ENCODE data around the gene CDH12. TPM values are rescaled to one million over a fixed set of nuclear protein-coding genes. Genes with fewer than 3 reads are reported as not detected.
"Not testable (repeated sequence)": the region's sequence is repeated elsewhere in the genome, so short reads cannot be mapped to it uniquely, and the experiment has no call there.

The CDH12 gene
- total RNA-seq, 1 donor from 2014 or later, result not detected

DNA sequence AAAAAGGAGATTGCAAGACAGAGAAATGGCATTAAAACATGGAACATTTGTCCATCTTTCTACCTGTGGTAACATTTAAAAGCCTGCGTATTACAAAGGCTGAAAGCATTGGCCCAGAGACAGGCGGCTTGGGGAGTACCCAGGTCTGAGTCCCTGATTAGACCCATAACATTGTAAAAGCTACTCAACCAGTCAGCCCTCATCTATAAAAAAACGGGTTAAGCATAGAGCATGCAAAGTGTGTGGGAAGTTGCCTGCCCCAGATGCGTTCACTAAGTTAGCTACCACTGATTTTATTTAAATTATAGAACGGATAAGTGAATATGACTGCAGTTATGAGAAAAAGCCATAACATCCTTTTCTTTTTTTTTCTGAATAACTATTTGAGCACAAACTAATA, 276.1 kb downstream of the CDH12 start:
- intact Hi-C loops (cut with micrococcal nuclease), result no loop called here

DNA sequence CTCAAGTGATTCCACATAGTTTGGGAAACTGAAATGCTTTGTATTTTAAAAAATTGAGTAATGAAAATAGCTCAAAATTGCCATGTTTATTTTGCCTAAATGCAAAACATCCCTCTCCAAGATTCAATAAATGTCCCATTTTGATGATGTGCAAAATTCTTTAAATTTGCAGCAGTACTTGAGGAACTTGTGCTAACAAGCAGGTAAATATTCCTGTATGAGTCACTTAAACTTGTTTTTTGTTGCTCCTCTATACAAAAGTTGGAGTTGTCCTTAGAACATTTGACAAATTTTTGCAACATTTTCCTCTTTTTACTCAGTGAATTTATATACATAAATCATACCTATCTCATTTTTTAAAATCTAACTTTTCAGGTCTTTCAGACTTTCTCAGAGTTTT, 280.2 kb downstream of the CDH12 start:
- intact Hi-C loops (cut with micrococcal nuclease), result no loop called here

DNA sequence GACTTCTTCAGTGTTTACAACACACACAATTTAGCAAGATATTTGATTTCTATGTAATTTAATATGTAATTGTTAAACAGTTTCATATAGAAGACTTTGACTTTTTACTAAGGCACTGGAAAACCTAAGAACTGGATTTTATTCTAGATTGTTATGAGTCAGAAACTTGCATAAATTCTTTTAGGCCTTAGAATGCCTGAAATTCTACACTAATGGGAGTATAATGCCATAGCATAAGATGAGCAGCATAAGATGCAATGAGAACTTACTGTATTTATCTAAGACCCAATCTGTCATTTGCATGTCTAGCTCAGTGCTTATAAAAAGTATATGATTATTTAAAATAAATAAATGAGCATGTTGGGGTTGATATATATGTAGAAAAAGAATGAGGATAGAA, 285.2 kb downstream of the CDH12 start:
- intact Hi-C loops (cut with micrococcal nuclease), result no loop called here

DNA sequence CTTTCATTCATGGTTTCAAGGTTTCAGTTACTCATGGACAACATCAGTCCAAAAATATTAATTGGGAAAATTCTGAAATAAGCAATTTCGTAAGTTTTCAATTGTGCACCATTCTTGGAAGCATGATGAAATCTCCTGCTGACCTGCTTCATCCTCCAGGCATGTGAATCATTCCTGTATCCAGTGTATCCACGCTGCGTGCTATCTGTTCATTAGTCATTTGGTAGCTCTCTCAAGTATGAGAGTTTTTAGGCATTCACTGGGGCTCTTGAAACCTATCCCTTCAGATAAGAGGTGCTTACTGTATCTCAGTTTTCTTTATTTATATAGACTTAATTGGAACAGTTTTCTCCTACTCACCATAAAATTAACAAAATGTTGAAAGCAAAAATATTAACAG, 293.0 kb downstream of the CDH12 start:
- intact Hi-C loops (cut with micrococcal nuclease), result no loop called here

DNA sequence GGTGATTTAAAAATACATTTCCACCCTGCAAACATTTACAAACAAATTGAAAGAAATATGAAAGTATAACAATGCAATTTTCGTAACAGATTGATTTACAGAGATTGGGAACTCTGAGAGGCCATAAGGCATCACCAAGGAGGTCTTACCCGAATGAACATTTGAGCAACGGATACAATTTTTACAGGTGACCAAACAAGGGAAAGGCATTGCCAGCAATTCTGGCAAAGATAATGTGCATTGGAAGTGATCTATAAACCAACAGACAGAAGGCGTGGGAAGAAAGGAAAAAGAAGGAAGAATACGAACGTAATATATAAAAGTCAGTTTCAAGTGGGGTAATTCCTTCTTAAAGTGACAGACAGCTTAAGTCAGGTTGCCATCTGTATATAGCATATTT, 295.9 kb downstream of the CDH12 start:
- intact Hi-C loops (cut with micrococcal nuclease), result no loop called here

DNA sequence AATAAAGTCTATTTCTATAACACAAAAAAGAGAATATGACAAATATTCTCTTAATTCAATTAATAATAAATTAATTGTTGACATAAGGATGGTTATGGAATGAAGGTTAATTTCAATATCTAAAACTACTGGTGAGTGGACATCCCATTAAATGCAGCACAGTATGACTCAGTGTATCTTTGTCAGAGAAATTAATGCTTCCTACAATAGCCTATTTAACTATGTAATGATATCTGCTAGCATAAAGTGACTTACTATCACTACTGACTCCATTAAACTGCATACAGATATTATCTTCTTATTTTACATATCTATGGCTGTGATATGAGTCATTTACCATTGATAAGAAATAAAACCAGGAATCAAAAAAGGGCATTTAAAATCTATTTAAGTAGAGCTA, 298.7 kb downstream of the CDH12 start:
- intact Hi-C loops (cut with micrococcal nuclease), result no loop called here

DNA sequence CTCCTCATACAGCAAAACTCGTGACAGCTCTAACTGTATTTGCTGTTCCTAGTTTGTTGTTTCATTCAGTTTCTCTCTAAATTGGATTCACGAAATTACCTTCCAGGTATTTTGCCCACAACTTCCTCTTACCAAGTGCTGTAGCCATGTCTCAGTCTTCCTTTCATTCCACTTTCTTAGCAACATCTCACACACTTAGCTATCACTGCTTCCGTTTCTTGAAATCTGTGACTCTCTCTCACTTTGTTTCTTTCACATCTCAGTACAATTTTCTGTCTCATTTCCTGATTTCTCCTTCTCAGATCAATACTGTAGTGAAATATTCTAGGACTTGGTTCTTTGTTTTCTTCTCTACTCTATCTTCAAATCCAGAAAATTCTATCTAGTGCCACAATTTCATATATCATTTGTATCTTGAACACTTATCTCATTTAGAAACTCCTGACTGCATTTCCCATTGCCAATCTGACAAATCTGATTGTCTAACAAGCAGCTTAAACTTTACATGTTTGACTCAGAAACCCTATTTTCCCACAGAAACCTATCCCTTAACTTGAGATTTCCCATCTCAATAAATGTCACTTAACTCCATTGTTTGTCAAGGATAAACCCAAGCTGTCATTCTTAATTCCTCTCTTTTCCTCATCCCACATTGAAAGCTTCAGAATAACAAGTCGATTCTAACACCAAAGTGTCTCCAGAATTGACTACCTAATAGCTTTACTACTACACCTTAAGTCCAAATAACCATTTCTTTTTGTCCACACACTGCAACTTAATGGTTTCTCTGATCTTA, 303.1 kb downstream of the CDH12 start:
- intact Hi-C loops (cut with micrococcal nuclease), result no loop called here

DNA sequence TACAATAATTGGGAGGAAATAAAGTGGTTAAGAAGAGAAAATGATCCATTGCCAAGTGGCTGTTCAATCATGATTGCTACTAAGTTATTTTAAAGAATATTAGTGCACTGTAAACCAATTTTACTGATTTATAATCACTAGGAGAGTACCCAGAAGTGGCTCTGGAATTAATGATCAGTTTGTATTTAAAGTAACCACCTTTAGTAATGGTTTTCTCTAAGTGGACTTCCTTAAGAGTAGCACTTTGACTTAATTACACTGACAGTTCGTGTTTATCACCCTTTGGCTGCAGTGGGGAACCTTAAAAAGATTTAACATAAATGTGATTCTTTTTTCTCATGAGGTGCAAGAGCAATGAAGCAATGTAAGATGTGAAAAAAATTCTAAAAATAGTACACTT, 310.8 kb downstream of the CDH12 start:
- intact Hi-C loops (cut with micrococcal nuclease), result no loop called here

DNA sequence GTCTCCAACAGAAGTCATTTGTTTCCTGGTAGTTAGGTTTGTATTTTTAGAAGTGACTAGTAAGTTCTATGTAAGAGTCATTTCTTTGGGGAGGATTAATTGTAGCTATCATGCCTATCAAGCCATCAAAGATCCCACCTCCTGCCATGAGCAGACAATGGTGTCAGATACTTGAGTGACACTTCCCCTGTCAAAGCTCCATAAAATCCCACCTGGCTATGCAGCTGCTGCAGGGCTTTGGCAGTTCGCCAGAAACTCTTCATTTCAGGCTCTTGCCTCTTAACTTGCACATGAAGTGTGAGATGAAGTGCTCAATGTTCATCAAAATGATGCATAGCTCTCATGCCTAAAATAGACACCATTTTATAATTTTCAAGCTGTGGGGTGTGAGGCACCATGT, 312.1 kb downstream of the CDH12 start:
- intact Hi-C loops (cut with micrococcal nuclease), result no loop called here

DNA sequence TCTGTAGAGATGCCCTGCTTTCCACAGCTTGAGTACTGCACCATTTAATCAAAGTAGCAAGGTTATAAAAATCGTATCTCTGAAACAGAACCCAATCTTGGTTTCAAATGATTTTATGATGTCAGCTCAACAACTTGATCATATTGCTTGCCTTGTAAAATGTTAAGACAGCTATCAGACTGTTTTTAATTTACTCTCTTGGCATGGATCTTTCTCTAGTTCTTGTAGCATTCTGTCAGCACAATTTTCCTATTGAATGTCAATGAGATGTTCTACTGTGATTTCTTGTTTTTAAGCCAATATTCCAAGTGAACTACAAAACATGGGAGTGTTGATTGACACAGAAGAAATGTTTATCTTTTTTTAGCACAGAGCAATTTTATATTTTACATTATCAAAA, 313.4 kb downstream of the CDH12 start:
- intact Hi-C loops (cut with micrococcal nuclease), result no loop called here

DNA sequence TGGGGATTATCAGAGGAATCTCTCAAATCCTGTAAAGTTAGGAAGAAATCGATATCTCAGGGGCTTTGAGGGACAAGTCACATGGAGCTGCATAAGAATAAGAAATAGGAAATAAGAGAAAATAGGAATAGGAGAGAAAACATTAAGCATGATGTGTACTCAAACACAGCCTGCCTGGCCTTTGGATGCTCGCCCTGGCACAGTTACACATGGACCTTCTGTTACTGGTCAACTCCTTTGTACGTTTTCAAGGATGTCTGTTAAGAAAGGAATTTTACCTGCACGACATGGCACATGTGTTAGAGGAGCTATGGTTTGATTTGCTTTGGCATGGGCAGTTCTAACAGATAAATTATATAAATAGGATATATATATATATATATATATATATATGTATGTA, 321.2 kb downstream of the CDH12 start:
- intact Hi-C loops (cut with micrococcal nuclease), result no loop called here

DNA sequence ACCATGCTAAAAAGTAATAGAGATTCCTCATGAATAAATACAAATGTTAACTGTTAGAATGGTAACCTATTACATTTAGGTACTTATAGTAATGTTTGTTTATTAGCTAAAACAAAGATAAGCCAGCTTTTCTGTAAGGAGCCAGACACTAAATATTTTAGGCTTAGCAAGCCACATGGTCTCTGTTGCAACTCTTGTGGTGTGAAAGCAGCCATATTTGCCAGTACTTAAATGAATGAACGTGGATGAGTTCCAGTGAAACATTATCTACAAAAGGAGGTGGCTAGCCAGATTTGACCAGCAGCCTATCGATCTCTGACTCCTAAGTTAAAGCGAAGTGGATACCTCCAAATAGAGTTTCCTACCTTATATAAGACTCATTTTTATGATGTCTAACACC, 331.6 kb downstream of the CDH12 start:
- intact Hi-C loops (cut with micrococcal nuclease), result no loop called here

DNA sequence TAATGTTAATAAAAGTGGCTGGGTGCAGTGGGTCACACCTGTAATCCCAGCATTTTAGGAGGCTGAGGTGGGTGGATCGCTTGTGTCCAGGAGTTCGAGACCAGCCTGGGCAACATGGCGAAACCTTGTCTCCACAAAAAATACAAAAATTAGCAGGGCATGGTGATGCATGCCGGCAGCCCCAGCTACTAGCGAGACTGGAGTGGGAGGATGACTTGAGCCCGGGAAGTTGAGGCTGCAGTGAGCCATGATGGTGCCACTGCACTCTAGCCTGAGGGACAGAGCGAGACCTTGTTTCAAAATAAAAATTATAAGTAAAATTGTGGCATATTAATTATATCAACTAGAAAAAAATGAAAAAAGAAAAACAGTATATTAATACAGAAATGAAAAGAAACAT, 336.6 kb downstream of the CDH12 start:
- intact Hi-C loops (cut with micrococcal nuclease), result not testable (repeated sequence)

DNA sequence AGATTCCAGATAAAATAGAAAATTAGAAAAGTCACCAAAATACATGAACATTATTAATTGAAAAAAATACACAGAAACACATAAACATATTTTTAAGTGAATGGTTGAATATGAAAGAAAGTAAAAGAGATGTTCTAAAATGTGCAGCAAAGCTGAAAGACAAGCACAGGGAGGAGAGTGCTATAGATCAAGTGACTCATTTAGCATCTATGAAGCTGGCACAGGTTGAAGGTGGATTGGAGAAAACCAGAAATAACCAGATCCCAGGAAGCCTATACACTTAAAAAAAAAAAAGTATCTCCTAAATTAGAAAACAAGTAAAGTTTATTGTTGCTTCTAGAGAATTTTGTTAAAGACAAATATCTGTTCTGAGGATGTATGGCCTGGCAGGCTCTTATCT, 338.9 kb downstream of the CDH12 start:
- intact Hi-C loops (cut with micrococcal nuclease), result no loop called here

DNA sequence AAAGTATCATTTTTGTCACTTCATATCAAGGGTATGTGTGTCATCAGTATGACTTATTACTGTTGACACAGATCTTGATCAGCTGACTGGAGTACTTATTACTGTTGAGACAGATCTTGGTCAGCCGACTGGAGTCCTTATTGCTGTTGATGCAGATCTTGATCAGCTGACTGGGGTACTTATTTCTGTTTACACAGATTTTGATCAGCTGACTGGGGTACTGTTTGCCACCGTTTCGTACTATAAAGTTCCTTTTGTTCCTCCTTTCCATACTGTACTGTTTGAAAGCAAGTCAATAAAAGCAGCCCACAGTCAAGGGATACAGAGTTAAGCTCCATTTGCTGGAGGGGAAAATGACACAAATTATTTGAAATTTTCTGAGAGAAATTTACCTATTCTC, 347.3 kb downstream of the CDH12 start:
- intact Hi-C loops (cut with micrococcal nuclease), result no loop called here

DNA sequence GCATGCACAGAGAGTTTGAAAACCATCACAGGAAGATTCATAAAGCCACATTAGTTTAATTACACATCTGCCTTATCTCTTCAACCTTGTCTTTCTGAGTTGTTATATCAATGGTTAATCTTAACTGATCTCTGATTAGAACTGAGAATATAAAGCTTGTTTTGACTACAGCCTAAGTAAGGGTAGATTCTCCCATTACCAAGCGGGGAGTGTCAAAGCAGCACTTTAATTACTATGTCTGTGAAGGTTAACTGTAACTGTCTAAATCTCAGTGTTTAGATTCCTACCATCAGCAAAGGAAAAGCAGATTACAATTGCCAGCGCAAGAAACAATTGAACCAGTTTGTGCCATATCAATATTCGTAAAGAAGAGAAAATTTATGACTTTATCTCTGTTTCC, 348.7 kb downstream of the CDH12 start:
- intact Hi-C loops (cut with micrococcal nuclease), result no loop called here

DNA sequence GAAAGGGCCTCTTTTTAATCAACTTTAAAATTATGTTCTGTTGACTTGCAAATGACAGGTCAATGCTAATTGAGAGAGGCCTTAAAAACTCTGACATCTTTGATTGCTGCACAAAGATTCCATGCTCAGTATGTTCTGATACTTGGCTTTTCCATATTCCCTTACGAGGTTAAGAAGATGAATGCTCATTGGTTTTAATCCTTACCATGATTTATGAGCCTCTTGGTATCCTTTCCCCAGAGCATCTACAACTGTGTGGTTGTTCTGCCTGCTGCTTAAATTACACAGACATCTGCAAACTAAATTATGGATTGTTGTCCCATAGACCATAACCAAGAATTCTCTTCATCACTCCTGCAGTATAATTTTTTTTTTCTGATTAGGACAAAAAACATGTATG, 352.6 kb downstream of the CDH12 start:
- intact Hi-C loops (cut with micrococcal nuclease), result no loop called here

DNA sequence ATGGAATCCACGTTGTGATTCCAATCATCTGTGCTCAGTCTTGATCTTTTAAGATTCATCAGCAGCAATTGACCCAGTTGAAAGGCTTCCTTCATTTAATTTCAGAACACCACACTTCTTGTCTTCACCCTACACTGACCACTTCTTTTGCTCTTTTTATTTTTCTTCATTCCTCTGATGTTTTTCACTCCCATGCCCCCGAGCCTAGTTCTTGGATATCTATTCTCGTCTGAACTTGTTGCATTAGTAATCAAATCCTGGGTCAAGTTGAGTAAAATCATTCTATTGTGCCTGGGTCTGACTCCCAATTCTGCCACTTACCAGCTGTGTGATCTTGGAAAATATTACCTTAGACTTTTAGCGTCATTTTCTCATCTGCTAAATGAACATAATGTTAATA, 356.5 kb downstream of the CDH12 start:
- intact Hi-C loops (cut with micrococcal nuclease), result no loop called here

DNA sequence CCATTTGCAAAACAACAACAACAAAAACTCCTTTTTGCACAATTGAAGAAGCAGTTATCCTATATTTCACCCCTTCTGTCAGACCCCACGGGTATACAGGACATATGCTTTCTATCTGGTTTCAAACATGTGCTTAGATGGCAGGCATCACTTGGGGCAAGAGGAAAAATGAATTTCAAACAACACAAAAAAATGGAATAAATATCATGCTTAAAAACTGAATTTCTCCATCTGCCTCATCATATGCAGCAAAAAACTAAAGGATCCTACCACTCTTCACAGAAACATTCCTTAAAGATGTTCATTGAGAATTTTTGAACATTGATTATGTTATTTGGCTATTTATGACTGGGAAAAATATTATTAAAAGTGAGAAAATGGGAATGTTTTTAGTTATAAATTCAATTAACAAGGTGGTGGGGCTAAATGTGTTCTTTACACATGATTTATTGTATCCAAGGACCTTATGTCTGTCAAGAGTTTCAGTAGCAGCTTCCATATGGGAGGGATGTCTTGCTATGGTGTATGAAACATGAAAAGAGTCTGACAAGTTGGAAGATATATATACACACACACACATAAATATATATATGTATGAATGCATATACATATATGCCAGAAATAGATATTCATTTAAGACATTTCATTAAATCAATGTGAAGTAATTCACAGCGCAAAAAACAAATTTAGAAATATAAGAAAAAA, 358.0 kb downstream of the CDH12 start:
- intact Hi-C loops (cut with micrococcal nuclease), result no loop called here

DNA sequence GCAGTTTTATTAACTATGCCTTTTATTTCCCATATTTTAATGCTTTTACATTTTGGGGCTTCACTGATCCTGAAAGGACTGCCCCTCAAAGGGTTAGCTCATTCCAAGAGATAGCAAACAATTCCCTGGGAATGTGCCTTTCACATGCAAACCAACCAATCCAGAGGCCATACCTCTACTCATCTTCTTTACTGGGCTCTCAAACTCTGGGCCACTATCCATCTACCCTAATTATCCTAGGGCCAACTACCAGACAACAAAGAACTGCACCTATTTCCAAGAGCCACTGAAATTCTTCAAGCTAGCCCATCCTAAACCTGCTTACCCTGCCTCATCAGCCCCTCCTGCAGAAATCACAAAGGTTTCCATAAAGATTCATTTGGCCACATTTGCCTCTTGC, 364.7 kb downstream of the CDH12 start:
- intact Hi-C loops (cut with micrococcal nuclease), result no loop called here

DNA sequence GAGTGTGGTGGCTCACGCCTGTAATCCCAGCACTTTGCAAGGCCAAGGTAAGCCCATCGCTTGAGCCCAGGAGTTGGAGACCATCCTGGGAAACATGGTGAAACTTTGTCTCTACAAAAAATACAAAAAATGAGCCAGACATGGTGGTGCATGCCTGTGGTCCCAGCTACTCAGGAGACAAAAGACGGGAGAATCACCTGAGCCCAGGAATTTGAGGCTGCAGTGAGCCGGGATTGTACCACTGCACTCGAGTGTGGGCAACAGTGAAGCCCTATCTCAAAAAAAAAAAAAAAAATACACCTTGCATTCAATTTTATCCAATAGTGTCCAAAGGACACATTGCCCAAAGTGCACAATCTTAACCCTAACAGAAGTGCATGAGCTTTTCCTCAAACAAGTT, 372.8 kb downstream of the CDH12 start:
- intact Hi-C loops (cut with micrococcal nuclease), result no loop called here

DNA sequence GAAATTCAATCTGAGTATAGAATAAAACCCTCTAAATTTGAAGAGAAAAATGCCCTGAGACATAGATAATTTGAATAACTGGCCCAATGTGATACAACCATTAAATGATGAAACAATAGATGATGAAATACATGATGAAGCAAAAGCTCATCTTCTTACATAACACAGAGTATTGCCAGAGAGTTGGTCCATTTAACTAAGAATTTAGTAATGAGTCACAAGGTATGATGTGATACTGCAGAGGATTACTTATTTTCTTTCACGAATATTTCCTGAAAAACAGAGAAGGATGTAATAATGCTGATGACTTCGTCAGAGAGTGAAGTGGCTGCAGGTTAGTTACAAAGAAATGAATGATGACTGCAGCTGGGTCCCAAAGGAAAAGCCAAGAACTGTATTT, 379.3 kb downstream of the CDH12 start:
- intact Hi-C loops (cut with micrococcal nuclease), result no loop called here

DNA sequence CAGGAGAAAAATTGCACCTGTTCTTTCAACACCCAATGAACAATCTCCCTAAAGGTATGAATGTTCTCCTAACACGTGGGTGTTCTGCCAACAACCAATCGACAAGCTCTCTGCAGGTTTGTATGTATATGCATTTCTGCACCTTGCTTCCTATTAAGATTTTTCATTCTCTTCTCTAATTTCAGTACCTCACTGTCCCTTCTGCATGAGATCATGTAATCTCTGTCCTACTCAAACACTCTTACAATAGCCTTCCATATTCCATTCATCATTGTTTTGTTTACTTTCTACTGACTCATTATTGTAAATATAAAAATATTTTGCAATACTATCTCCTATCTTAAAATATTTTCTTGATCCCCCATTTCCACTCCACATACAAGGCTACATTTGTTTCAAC, 382.0 kb downstream of the CDH12 start:
- intact Hi-C loops (cut with micrococcal nuclease), result no loop called here
